GM23248 (cell line): ENCODE results near the gene SLC6A4. TPM values are rescaled to one million over a fixed set of nuclear protein-coding genes. Genes with fewer than 3 reads are reported as not detected.

Experiments
- DNase-seq: peaks from one replicate; pipeline ENCODE4 v3.0.0-alpha.2; 2015
- H2AFZ ChIP-seq: fragments of 200-600 bp; sonication (generic); 2 replicates; pipeline ENCODE4 v1.6.1; 2016; ENCODE audit warnings: antibody characterized with exemption
- H3F3A ChIP-seq: fragments of 200-600 bp; sonication (generic); 2 replicates; pipeline ENCODE4 v1.6.1; 2016; ENCODE audit warnings: mild to moderate bottlenecking, antibody characterized with exemption, mixed run types; ENCODE audit not compliant: insufficient read depth
- H3K27ac ChIP-seq: fragments of 200-600 bp; sonication (generic); 2 replicates; pipeline ENCODE4 v1.5.1; 2016; ENCODE audit warnings: mild to moderate bottlenecking
- H3K27me3 ChIP-seq: fragments of 200-600 bp; sonication (generic); replicated peaks from 2 replicates; pipeline ENCODE4 v1.6.1; 2016; ENCODE audit warnings: mild to moderate bottlenecking; ENCODE audit not compliant: insufficient read depth
- H3K36me3 ChIP-seq: fragments of 200-600 bp; sonication (generic); 2 replicates; pipeline ENCODE4 v1.6.1; 2016; ENCODE audit warnings: low read depth, mild to moderate bottlenecking
- H3K4me1 ChIP-seq: fragments of 200-600 bp; sonication (generic); 2 replicates; pipeline ENCODE4 v1.6.1; 2016; ENCODE audit warnings: mild to moderate bottlenecking; ENCODE audit not compliant: insufficient read depth
- H3K4me2 ChIP-seq: fragments of 200-600 bp; sonication (generic); one replicate; pipeline ENCODE4 v1.6.1; 2016; ENCODE audit warnings: mild to moderate bottlenecking; ENCODE audit not compliant: unreplicated experiment
- H3K4me3 ChIP-seq: fragments of 200-600 bp; sonication (generic); 2 replicates; pipeline ENCODE4 v1.5.1; 2016; ENCODE audit warnings: mild to moderate bottlenecking
- H3K79me2 ChIP-seq: fragments of 200-600 bp; sonication (generic); 2 replicates; pipeline ENCODE4 v1.6.1; 2016; ENCODE audit warnings: mild to moderate bottlenecking; ENCODE audit not compliant: insufficient read depth
- H3K9ac ChIP-seq: fragments of 200-600 bp; sonication (generic); 2 replicates; pipeline ENCODE4 v1.6.1; 2016; ENCODE audit warnings: mild to moderate bottlenecking
- H3K9me2 ChIP-seq: fragments of 200-600 bp; sonication (generic); 2 replicates; pipeline ENCODE4 v1.6.1; 2016; ENCODE audit warnings: mixed run types, mild to moderate bottlenecking, moderate library complexity; ENCODE audit not compliant: insufficient read depth
- H3K9me3 ChIP-seq: fragments of 200-600 bp; sonication (generic); one replicate; pipeline ENCODE4 v1.6.1; 2017; ENCODE audit warnings: low read depth
- H4K20me1 ChIP-seq: fragments of 200-600 bp; sonication (generic); 2 replicates; pipeline ENCODE4 v1.6.0; 2016; ENCODE audit not compliant: insufficient read depth
- EZH2 ChIP-seq: fragments of 200-600 bp; sonication (generic); IDR thresholded peaks from 2 replicates; pipeline ENCODE4 v1.6.1; 2018; ENCODE audit warnings: antibody characterized with exemption, mild to moderate bottlenecking; ENCODE audit not compliant: insufficient read depth, poor library complexity, severe bottlenecking
- EZH2phosphoT487 ChIP-seq: fragments of 200-600 bp; sonication (generic); IDR thresholded peaks from 2 replicates; pipeline ENCODE4 v1.6.1; 2018; ENCODE audit warnings: antibody characterized with exemption, moderate library complexity, mild to moderate bottlenecking, low read depth; ENCODE audit not compliant: insufficient read depth
- WGBS, 2 experiments: methylation state at CpG; one replicate each; pipeline ENCODE4 v1.1.6; 2015 to 2017; ENCODE audit warnings: low lambda C conversion rate in 2 of 2, low coverage in 1 of 2; ENCODE audit errors: missing lambda C conversion rate in 2 of 2; 5-methylcytosine and 5-hydroxymethylcytosine counted together
- in situ Hi-C: fragments of 300-500 bp; cut with MboI; formaldehyde crosslinking; loops from 2 replicates; pipeline ENCODE4 v1.15.0; 2020
- polyA plus RNA-seq: library from polyadenylated mRNA; unstranded; fragments of >200 nt; fragmentation: Nextera tagmentation; extraction: Ambion mirVana; gene quantifications from 2 replicates; pipeline ENCODE4 v1.2.1, GENCODE V29; 2016
- total RNA-seq: library from RNA; depleted of rRNA; stranded (reverse); fragments of >200 nt; shearing (Covaris generic); gene quantifications from 2 replicates; pipeline ENCODE4 v1.2.3, GENCODE V29; 2014

Gene SLC6A4
- total and polyA plus RNA-seq, 2 experiments from 2014 or later = 0.03 TPM; not detected in 1

GRCh38 chr17:30173649-30174048 lies 61.8 kb downstream of the SLC6A4 start:
- Histone ChIP-seq H3K27ac (no peak overlapping the region), H3K36me3 (peaks cover 43% of the 10 kb centered on the region), H3K9me3 (no peaks in the 10 kb centered on the region), H3K4me1 (no peaks in the 10 kb centered on the region), H3K27me3 (no peaks in the 10 kb centered on the region), H3K9ac (no peak overlapping the region), H3K4me3 (no peak overlapping the region), H3K9me2 (no peaks in the 10 kb centered on the region), H3F3A (no peaks in the 10 kb centered on the region), H3K79me2 (peaks cover 87% of the 10 kb centered on the region), H3K4me2 (no peak overlapping the region), H4K20me1 (no peaks in the 10 kb centered on the region), H2AFZ (no peak overlapping the region)
- TF ChIP-seq EZH2 (no peak), EZH2phosphoT487 (no peak)
- DNase-seq = no peak
- 49 to 56% methylated on average over 2 of the region's 2 CpGs for WGBS, 2 experiments
- in situ Hi-C loops = no loop called here

GRCh38 chr17:30172560-30172959 lies 62.9 kb downstream of the SLC6A4 start:
- no peak overlapping the region for H3K27ac ChIP-seq
- H3K4me3 ChIP-seq = no peak overlapping the region
- no peaks in the 10 kb centered on the region for H4K20me1 ChIP-seq
- no peak overlapping the region for H3K4me2 ChIP-seq
- no peak overlapping the region for H3K9ac ChIP-seq
- in situ Hi-C loops = no loop called here
- H3K36me3 ChIP-seq = peaks cover 39% of the 10 kb centered on the region
- H3K27me3 ChIP-seq = no peaks in the 10 kb centered on the region
- 96 to 97% methylated on average over 1 of the region's 1 CpG for WGBS, 2 experiments
- no peak for DNase-seq
- peaks cover 94% of the 10 kb centered on the region for H3K79me2 ChIP-seq
- H3K9me3 ChIP-seq = no peaks in the 10 kb centered on the region
- no peak overlapping the region for H2AFZ ChIP-seq
- H3K4me1 ChIP-seq = no peaks in the 10 kb centered on the region
- TF ChIP-seq EZH2 (no peak), EZH2phosphoT487 (no peak)
- H3K9me2 ChIP-seq = no peaks in the 10 kb centered on the region
- no peaks in the 10 kb centered on the region for H3F3A ChIP-seq

- Histone ChIP-seq H3K9ac (no peak overlapping the region), H3K27ac (no peak overlapping the region), H3K79me2 (peaks cover 94% of the 10 kb centered on the region), H3F3A (no peaks in the 10 kb centered on the region), H3K27me3 (no peaks in the 10 kb centered on the region), H3K9me2 (no peaks in the 10 kb centered on the region), H3K4me2 (no peak overlapping the region), H3K4me1 (no peaks in the 10 kb centered on the region), H3K36me3 (peaks cover 26% of the 10 kb centered on the region), H3K4me3 (no peak overlapping the region), H2AFZ (no peak overlapping the region), H4K20me1 (no peaks in the 10 kb centered on the region), H3K9me3 (no peaks in the 10 kb centered on the region)
- DNase-seq = no peak
- TF ChIP-seq EZH2phosphoT487 (no peak), EZH2 (no peak)
- in situ Hi-C loops = no loop called here
Observed at GRCh38 chr17:30170415-30170987, 65.0 kb downstream of the SLC6A4 start.

- Histone ChIP-seq H3K79me2 (peaks cover 97% of the 10 kb centered on the region), H3K9me3 (no peaks in the 10 kb centered on the region), H3K4me3 (no peak overlapping the region), H3F3A (no peaks in the 10 kb centered on the region), H3K9ac (no peak overlapping the region), H3K9me2 (no peaks in the 10 kb centered on the region), H3K27me3 (no peaks in the 10 kb centered on the region), H3K27ac (no peak overlapping the region), H2AFZ (no peak overlapping the region), H3K4me2 (no peak overlapping the region), H3K36me3 (peaks cover 11% of the 10 kb centered on the region; the same call in 1 of the 2 replicates), H4K20me1 (no peaks in the 10 kb centered on the region), H3K4me1 (peaks cover 7% of the 10 kb centered on the region)
- DNase-seq = no peak
- 78 to 100% methylated on average over 1 of the region's 1 CpG for WGBS, 2 experiments
- no peak for TF ChIP-seq EZH2
- no peak for TF ChIP-seq EZH2phosphoT487
- in situ Hi-C loops = no loop called here
Observed at GRCh38 chr17:30165960-30166359, 69.5 kb downstream of the SLC6A4 start.

GRCh38 chr17:30165147-30165546 lies 70.3 kb downstream of the SLC6A4 start:
- WGBS, 2 experiments = 67 to 73% methylated on average over 3 of the region's 3 CpGs

More at GRCh38 chr17:30165147-30165546, 70.3 kb downstream of the SLC6A4 start:
- Histone ChIP-seq H3K27ac (no peak overlapping the region), H3K27me3 (no peaks in the 10 kb centered on the region), H3K4me1 (peaks cover 7% of the 10 kb centered on the region), H3K9me3 (no peaks in the 10 kb centered on the region), H4K20me1 (no peaks in the 10 kb centered on the region), H3K36me3 (peaks cover 19% of the 10 kb centered on the region; the same call in 1 of the 2 replicates), H3K9me2 (no peaks in the 10 kb centered on the region), H3F3A (no peaks in the 10 kb centered on the region), H3K4me2 (no peak overlapping the region), H3K79me2 (peaks cover 97% of the 10 kb centered on the region), H3K9ac (no peak overlapping the region), H2AFZ (no peak overlapping the region), H3K4me3 (no peak overlapping the region)
- no peak for DNase-seq
- in situ Hi-C loops = no loop called here
- TF ChIP-seq EZH2phosphoT487 (no peak), EZH2 (no peak)
